GM12891 (cell line): ENCODE data around the gene CACHD1.

Experiments used
- POLR2A ChIP-seq: IDR thresholded peaks from 2 replicates; pipeline ENCODE4 v1.6.1; 2011; ENCODE audit warnings: low read depth, low read length, control low read depth
- POLR2AphosphoS5 ChIP-seq: IDR thresholded peaks from 2 replicates; pipeline ENCODE4 v1.6.1; 2011; ENCODE audit warnings: low read depth, low read length, control low read depth
- POU2F2 ChIP-seq: IDR thresholded peaks from 2 replicates; pipeline ENCODE4 v1.6.1; 2011; ENCODE audit warnings: low read depth, mild to moderate bottlenecking, control low read depth, low read length, moderate library complexity
- TAF1 ChIP-seq: IDR thresholded peaks from 2 replicates; pipeline ENCODE4 v1.6.1; 2011; ENCODE audit warnings: low read depth, low read length, control low read depth

- no peak for TF ChIP-seq TAF1
- no peak for TF ChIP-seq POLR2A
- no peak for TF ChIP-seq POLR2AphosphoS5
- no peak for TF ChIP-seq POU2F2
Observed at GRCh38 chr1:64476251-64476952, 6.5 kb downstream of the CACHD1 start.
